SK-N-SH (cell line): ENCODE measurements around the gene PANK3.

ENCODE experiments used
- GABPA ChIP-seq: IDR thresholded peaks from 2 replicates; pipeline ENCODE4 v1.4.0; 2012; ENCODE audit warnings: low read depth, mild to moderate bottlenecking
- POLR2AphosphoS5 ChIP-seq: IDR thresholded peaks from 2 replicates; pipeline ENCODE4 v1.6.1; 2012; ENCODE audit warnings: low read depth, low read length
- RAD21 ChIP-seq: IDR thresholded peaks from 2 replicates; pipeline ENCODE4 v1.6.1; 2012; ENCODE audit warnings: mild to moderate bottlenecking, low read length
- TF ChIP-seq, protein P1 (sequence below): fragments of 200-600 bp; sonication (generic); IDR thresholded peaks from 2 replicates; pipeline ENCODE4 v1.6.1; 2017; ENCODE audit warnings: antibody characterized with exemption, mild to moderate bottlenecking, moderate library complexity
- TF ChIP-seq, protein P2 (sequence below): IDR thresholded peaks from 2 replicates; pipeline ENCODE4 v1.4.0; 2012; ENCODE audit warnings: low read depth
- TF ChIP-seq, protein P3 (sequence below): IDR thresholded peaks from 2 replicates; pipeline ENCODE4; 2012

DNA sequence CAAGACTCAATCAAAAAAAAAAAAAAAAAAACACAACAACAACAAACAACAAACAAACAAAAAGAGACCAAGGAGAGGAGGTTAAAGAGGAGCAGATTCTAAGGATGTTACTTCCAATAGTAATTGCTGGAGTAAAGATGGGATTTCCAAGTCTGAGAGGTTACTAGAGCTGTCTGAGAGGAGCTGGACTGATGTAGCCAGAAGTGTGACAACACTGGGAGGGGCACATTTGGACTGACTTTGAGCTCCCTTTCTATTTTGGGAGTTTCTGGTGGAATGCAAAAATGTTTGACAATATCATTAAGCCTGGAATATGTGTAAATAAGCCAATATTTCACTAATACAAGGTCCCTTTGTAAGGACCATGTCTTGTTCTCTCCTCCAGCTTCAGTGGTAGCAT is 25.3 kb upstream of the PANK3 start:
- TF ChIP-seq, protein P1, sequence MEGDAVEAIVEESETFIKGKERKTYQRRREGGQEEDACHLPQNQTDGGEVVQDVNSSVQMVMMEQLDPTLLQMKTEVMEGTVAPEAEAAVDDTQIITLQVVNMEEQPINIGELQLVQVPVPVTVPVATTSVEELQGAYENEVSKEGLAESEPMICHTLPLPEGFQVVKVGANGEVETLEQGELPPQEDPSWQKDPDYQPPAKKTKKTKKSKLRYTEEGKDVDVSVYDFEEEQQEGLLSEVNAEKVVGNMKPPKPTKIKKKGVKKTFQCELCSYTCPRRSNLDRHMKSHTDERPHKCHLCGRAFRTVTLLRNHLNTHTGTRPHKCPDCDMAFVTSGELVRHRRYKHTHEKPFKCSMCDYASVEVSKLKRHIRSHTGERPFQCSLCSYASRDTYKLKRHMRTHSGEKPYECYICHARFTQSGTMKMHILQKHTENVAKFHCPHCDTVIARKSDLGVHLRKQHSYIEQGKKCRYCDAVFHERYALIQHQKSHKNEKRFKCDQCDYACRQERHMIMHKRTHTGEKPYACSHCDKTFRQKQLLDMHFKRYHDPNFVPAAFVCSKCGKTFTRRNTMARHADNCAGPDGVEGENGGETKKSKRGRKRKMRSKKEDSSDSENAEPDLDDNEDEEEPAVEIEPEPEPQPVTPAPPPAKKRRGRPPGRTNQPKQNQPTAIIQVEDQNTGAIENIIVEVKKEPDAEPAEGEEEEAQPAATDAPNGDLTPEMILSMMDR = no peak
- no peak for TF ChIP-seq POLR2AphosphoS5
- TF ChIP-seq GABPA = no peak
- TF ChIP-seq, protein P2, sequence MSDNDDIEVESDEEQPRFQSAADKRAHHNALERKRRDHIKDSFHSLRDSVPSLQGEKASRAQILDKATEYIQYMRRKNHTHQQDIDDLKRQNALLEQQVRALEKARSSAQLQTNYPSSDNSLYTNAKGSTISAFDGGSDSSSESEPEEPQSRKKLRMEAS = no peak
- TF ChIP-seq, protein P3, sequence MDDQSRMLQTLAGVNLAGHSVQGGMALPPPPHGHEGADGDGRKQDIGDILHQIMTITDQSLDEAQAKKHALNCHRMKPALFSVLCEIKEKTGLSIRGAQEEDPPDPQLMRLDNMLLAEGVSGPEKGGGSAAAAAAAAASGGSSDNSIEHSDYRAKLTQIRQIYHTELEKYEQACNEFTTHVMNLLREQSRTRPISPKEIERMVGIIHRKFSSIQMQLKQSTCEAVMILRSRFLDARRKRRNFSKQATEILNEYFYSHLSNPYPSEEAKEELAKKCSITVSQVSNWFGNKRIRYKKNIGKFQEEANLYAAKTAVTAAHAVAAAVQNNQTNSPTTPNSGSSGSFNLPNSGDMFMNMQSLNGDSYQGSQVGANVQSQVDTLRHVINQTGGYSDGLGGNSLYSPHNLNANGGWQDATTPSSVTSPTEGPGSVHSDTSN = no peak
- no peak for TF ChIP-seq RAD21
